Measurements from ENCODE around the gene EPSTI1.

EPSTI1 gene

DNA sequence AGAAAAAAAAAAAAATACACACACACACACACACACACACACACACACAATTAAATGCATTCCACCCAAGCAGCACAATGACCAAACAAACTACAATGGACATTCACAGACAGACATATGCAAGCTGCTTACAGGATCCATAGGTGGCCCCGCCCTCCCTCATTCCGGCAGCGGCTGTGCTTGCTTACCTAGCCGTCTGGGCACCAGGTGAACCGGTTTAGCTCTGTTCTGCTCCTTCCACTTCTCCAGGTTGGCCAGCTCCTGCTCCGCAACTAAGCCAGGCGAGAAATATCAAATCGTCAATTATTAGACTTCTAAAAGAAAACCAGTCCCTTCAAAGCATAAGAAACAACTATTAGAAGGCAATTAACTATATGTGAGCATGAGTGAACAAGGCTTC, 23.1 kb downstream of the EPSTI1 start:
- H3K79me2 ChIP-seq (ENCODE audit: insufficient read depth, low read length), result no peaks in the 10 kb centered on the region
- no peak overlapping the region for H3K27ac ChIP-seq (ENCODE audit: low read length)
- no peak overlapping the region for H2AFZ ChIP-seq (ENCODE audit: low read depth, low read length)
- H3K9ac ChIP-seq (ENCODE audit: low read depth, low read length), result no peak overlapping the region
- no peaks in the 10 kb centered on the region for H3K27me3 ChIP-seq (ENCODE audit: insufficient read depth, low read length, poor library complexity)
- no peaks in the 10 kb centered on the region for H3K9me3 ChIP-seq (ENCODE audit: insufficient read depth, low read length, severe bottlenecking)
- no peak for TF ChIP-seq EZH2 (IDR thresholded peaks at IDR 0.05; ENCODE audit: borderline replicate concordance, low read depth, low read length, severe bottlenecking)
- no peak for TF ChIP-seq CTCF (IDR thresholded peaks at IDR 0.05; ENCODE audit: borderline replicate concordance, extremely low read depth, low read length, poor library complexity, severe bottlenecking)
- H3K4me2 ChIP-seq (ENCODE audit: insufficient read depth, low read length), result no peak overlapping the region
- no peaks in the 10 kb centered on the region for H4K20me1 ChIP-seq (ENCODE audit: insufficient read depth, low read length)
- DNase-seq (no peak), ATAC-seq (ENCODE audit: insufficient read depth, low read depth) (no peak)
- H3K36me3 ChIP-seq (ENCODE audit: insufficient read depth, low read length), result peaks cover 9% of the 10 kb centered on the region
- H3K4me3 ChIP-seq (ENCODE audit: low read depth in 1 of 2, low read length in 2 of 2), result no peak overlapping the region
- peaks cover 7% of the 10 kb centered on the region; the same call in 1 of the 2 replicates for H3K4me1 ChIP-seq (ENCODE audit: insufficient read depth, low read length)

GRCh38 chr13:42967660-42968059, 24.4 kb downstream of the EPSTI1 start:
- H4K20me1 ChIP-seq (ENCODE audit: insufficient read depth, low read length), result no peaks in the 10 kb centered on the region
- DNase-seq (no peak), ATAC-seq (ENCODE audit: insufficient read depth, low read depth) (no peak)
- no peaks in the 10 kb centered on the region for H3K79me2 ChIP-seq (ENCODE audit: insufficient read depth, low read length)
- H3K4me2 ChIP-seq (ENCODE audit: insufficient read depth, low read length), result no peak overlapping the region
- no peak overlapping the region for H3K27ac ChIP-seq (ENCODE audit: low read length)
- peaks cover 21% of the 10 kb centered on the region for H3K36me3 ChIP-seq (ENCODE audit: insufficient read depth, low read length)
- TF ChIP-seq CTCF (IDR thresholded peaks at IDR 0.05; ENCODE audit: borderline replicate concordance, extremely low read depth, low read length, poor library complexity, severe bottlenecking) (no peak), EZH2 (IDR thresholded peaks at IDR 0.05; ENCODE audit: borderline replicate concordance, low read depth, low read length, severe bottlenecking) (no peak)
- no peaks in the 10 kb centered on the region for H3K27me3 ChIP-seq (ENCODE audit: insufficient read depth, low read length, poor library complexity)
- no peak overlapping the region for H2AFZ ChIP-seq (ENCODE audit: low read depth, low read length)
- peaks cover 7% of the 10 kb centered on the region; the same call in 1 of the 2 replicates for H3K4me1 ChIP-seq (ENCODE audit: insufficient read depth, low read length)
- H3K9me3 ChIP-seq (ENCODE audit: insufficient read depth, low read length, severe bottlenecking), result no peaks in the 10 kb centered on the region
- no peak overlapping the region for H3K4me3 ChIP-seq (ENCODE audit: low read depth in 1 of 2, low read length in 2 of 2)
- H3K9ac ChIP-seq (ENCODE audit: low read depth, low read length), result no peak overlapping the region

GRCh38 chr13:42965281-42965680, 26.8 kb downstream of the EPSTI1 start:
- H3K36me3 ChIP-seq (ENCODE audit: insufficient read depth, low read length), result peaks cover 34% of the 10 kb centered on the region
- H3K9ac ChIP-seq (ENCODE audit: low read depth, low read length), result no peak overlapping the region
- H3K79me2 ChIP-seq (ENCODE audit: insufficient read depth, low read length), result no peaks in the 10 kb centered on the region
- no peaks in the 10 kb centered on the region for H4K20me1 ChIP-seq (ENCODE audit: insufficient read depth, low read length)
- no peak for DNase-seq
- H3K27me3 ChIP-seq (ENCODE audit: insufficient read depth, low read length, poor library complexity), result no peaks in the 10 kb centered on the region
- no peak for TF ChIP-seq CTCF (IDR thresholded peaks at IDR 0.05; ENCODE audit: borderline replicate concordance, extremely low read depth, low read length, poor library complexity, severe bottlenecking)
- no peak for TF ChIP-seq EZH2 (IDR thresholded peaks at IDR 0.05; ENCODE audit: borderline replicate concordance, low read depth, low read length, severe bottlenecking)
- no peaks in the 10 kb centered on the region for H3K9me3 ChIP-seq (ENCODE audit: insufficient read depth, low read length, severe bottlenecking)
- no peak overlapping the region for H2AFZ ChIP-seq (ENCODE audit: low read depth, low read length)
- no peak overlapping the region for H3K4me3 ChIP-seq (ENCODE audit: low read depth in 1 of 2, low read length in 2 of 2)
- no peak for ATAC-seq (ENCODE audit: insufficient read depth, low read depth)
- no peak overlapping the region for H3K27ac ChIP-seq (ENCODE audit: low read length)
- 0 out of 2 replicates have a peak, but pooled peaks cover 3% of the 10 kb centered on the region for H3K4me1 ChIP-seq (ENCODE audit: insufficient read depth, low read length)
- H3K4me2 ChIP-seq (ENCODE audit: insufficient read depth, low read length), result no peak overlapping the region

DNA sequence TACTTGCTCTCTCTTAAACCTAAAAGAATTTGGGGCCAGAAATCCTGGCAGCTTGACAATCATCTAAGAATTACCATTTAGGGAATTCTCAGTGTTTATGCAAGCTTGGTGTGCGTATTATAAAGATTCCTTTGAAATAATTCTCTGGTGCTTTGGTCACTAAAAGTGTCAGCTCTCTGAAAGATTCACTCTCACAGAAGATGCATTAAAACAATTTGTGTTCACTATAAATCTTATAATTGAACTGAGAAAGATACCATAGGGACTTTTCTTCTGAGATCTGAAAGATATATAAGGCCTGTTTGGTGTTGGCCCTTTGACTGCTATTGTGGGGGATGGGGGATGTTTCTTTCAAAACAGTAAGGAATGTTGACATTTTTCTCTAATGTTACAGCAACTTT, 27.3 kb downstream of the EPSTI1 start:
- no peak for ATAC-seq (ENCODE audit: insufficient read depth, low read depth)
- DNase-seq, result no peak
- no peaks in the 10 kb centered on the region for H3K27me3 ChIP-seq (ENCODE audit: insufficient read depth, low read length, poor library complexity)
- no peak overlapping the region for H3K4me3 ChIP-seq (ENCODE audit: low read depth in 1 of 2, low read length in 2 of 2)
- H3K9me3 ChIP-seq (ENCODE audit: insufficient read depth, low read length, severe bottlenecking), result no peaks in the 10 kb centered on the region
- H3K4me1 ChIP-seq (ENCODE audit: insufficient read depth, low read length), result 0 out of 2 replicates have a peak, but pooled peaks cover under 1% of the 10 kb centered on the region
- no peak overlapping the region for H3K4me2 ChIP-seq (ENCODE audit: insufficient read depth, low read length)
- no peak overlapping the region for H3K9ac ChIP-seq (ENCODE audit: low read depth, low read length)
- H3K79me2 ChIP-seq (ENCODE audit: insufficient read depth, low read length), result no peaks in the 10 kb centered on the region
- peaks cover 34% of the 10 kb centered on the region for H3K36me3 ChIP-seq (ENCODE audit: insufficient read depth, low read length)
- no peak overlapping the region for H2AFZ ChIP-seq (ENCODE audit: low read depth, low read length)
- TF ChIP-seq CTCF (IDR thresholded peaks at IDR 0.05; ENCODE audit: borderline replicate concordance, extremely low read depth, low read length, poor library complexity, severe bottlenecking) (no peak), EZH2 (IDR thresholded peaks at IDR 0.05; ENCODE audit: borderline replicate concordance, low read depth, low read length, severe bottlenecking) (no peak)
- H4K20me1 ChIP-seq (ENCODE audit: insufficient read depth, low read length), result no peaks in the 10 kb centered on the region
- no peak overlapping the region for H3K27ac ChIP-seq (ENCODE audit: low read length)
